ENCODE results near the gene TIFAB. TPM values are rescaled to one million over a fixed set of nuclear protein-coding genes. Genes with fewer than 3 reads are reported as not detected.
A peak's percentile ranks its signal among the peaks of the same experiment; 100 is the strongest.

The TIFAB gene
- total RNA-seq, 1 experiment from 2014 or later, result not detected

DNA sequence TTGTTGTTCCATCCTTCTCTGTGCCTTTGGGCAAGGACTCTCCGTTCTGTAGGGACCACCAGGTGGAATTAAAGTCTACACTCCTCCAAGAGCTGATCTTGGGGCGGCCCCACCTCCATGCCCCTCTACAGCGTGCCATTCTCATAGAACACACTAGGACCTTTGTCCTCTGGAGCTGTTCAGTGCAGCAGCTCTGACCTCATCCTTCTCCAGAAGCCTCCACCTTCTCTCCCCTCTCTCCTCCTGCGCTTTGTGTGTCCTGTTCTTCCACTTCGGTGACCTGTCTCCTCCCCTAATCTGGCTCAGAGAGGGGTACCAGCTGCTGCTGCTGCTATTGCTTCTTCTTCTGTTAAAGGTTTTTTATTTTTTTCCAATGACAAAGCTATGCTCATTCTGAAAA lies 51.3 kb downstream of the TIFAB start:
- POLR2A ChIA-PET (ENCODE audit: unreplicated experiment), result interaction anchor here (0.7 kb wide), 1 partner anchor 215 kb away, joined by 8 read pairs; no protein-coding TSS in a partner anchor
- CTCF ChIA-PET, result no interaction called here
- no peaks in the 10 kb centered on the region; the same call in 1 of the 2 replicates for H3K36me3 ChIP-seq (ENCODE audit: low read depth, low read length)
- no peak overlapping the region for H3K4me2 ChIP-seq (ENCODE audit: low read length)
- TF ChIP-seq EZH2phosphoT487 (IDR thresholded peaks at IDR 0.05; ENCODE audit: borderline replicate concordance, low read length) (no peak), EZH2 (IDR thresholded peaks at IDR 0.05; ENCODE audit: low read length, unreplicated experiment) (no peak)
- TF ChIP-seq, protein P1, sequence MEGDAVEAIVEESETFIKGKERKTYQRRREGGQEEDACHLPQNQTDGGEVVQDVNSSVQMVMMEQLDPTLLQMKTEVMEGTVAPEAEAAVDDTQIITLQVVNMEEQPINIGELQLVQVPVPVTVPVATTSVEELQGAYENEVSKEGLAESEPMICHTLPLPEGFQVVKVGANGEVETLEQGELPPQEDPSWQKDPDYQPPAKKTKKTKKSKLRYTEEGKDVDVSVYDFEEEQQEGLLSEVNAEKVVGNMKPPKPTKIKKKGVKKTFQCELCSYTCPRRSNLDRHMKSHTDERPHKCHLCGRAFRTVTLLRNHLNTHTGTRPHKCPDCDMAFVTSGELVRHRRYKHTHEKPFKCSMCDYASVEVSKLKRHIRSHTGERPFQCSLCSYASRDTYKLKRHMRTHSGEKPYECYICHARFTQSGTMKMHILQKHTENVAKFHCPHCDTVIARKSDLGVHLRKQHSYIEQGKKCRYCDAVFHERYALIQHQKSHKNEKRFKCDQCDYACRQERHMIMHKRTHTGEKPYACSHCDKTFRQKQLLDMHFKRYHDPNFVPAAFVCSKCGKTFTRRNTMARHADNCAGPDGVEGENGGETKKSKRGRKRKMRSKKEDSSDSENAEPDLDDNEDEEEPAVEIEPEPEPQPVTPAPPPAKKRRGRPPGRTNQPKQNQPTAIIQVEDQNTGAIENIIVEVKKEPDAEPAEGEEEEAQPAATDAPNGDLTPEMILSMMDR (conservative IDR thresholded peaks at IDR 0.05; ENCODE audit: low read depth, low read length), result no peak
- no peak overlapping the region for H3K9ac ChIP-seq (ENCODE audit: low read length)
- no peak overlapping the region for H3K4me3 ChIP-seq (ENCODE audit: low read length)
- peaks cover 22% of the 10 kb centered on the region for H4K20me1 ChIP-seq (ENCODE audit: low read length)
- no peaks in the 10 kb centered on the region for H3K27me3 ChIP-seq (ENCODE audit: low read length)
- no peaks in the 10 kb centered on the region for H3F3A ChIP-seq (ENCODE audit: low read length, unreplicated experiment)
- ATAC-seq (no peak), DNase-seq (no peak)
- intact Hi-C loops (cut with micrococcal nuclease), result no loop called here
- peaks cover 23% of the 10 kb centered on the region for H3K4me1 ChIP-seq (ENCODE audit: insufficient read depth, low read length)
- peaks cover 29% of the 10 kb centered on the region for H3K79me2 ChIP-seq (ENCODE audit: low read length)
- H3K9me3 ChIP-seq (ENCODE audit: low read length), result no peaks in the 10 kb centered on the region
- H3K27ac ChIP-seq (ENCODE audit: low read length), result no peak overlapping the region
- no peak overlapping the region for H2AFZ ChIP-seq (ENCODE audit: low read length)
- no TSS peak for BruUV-seq (replicated peaks)
- H3K9me2 ChIP-seq (replicated peaks; ENCODE audit: low read length), result no peaks in the 10 kb centered on the region

DNA sequence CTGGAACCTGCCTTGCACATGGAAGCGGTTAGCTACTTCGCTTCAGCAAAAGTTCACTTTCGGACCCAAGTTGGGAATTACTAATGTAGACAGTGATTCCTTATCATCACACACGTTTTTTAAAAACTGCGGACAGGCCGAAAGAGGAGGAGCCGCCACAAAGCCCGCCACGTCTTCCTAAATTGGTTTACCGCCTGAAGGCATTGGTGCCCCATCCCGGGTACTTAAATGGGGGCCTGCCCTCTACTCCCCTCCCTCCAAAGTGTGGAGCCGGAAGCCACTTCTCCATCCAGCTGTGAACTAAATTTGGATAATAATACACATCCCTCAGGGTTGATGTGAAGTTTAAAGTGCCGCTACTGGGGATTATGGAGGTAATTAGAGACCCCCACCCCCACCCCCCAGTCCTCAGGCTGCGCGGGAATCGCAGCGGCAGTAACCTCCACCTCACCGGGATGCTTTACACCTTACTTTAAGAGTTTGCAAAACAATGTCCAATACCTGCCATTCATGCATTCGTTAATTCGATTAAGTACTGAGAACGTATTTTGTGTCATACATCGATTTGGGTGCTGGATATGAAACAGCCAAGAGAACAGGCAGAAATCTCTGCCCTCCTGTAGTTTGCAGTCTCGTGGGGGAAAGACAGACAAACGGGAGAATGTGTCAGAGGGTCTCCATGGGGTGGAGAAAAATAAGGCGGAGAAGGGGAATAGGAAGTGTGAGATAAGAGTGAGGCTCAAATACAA lies 52.2 kb downstream of the TIFAB start:
- Histone ChIP-seq H3K27ac (ENCODE audit: low read length) (no peak overlapping the region), H3K4me2 (ENCODE audit: low read length) (peak overlapping the region; percentile 87), H3K9me3 (ENCODE audit: low read length) (no peaks in the 10 kb centered on the region), H3K36me3 (ENCODE audit: low read depth, low read length) (no peaks in the 10 kb centered on the region; the same call in 1 of the 2 replicates), H3K9me2 (replicated peaks; ENCODE audit: low read length) (no peaks in the 10 kb centered on the region), H2AFZ (ENCODE audit: low read length) (peak overlapping the region; percentile 96), H3K27me3 (ENCODE audit: low read length) (no peaks in the 10 kb centered on the region), H3K79me2 (ENCODE audit: low read length) (peaks cover 38% of the 10 kb centered on the region), H3F3A (ENCODE audit: low read length, unreplicated experiment) (no peaks in the 10 kb centered on the region), H3K4me1 (ENCODE audit: insufficient read depth, low read length) (peaks cover 23% of the 10 kb centered on the region), H3K4me3 (ENCODE audit: low read length) (peak overlapping the region; percentile 94; the same call in 1 of the 2 replicates), H4K20me1 (ENCODE audit: low read length) (peaks cover 31% of the 10 kb centered on the region), H3K9ac (ENCODE audit: low read length) (peak overlapping the region; percentile 98)
- ChIA-PET POLR2A (ENCODE audit: unreplicated experiment) (no interaction called here), CTCF (no interaction called here)
- intact Hi-C loops (cut with micrococcal nuclease), result no loop called here
- TF ChIP-seq, protein P1 (conservative IDR thresholded peaks at IDR 0.05; ENCODE audit: low read depth, low read length), result no peak
- no peak for TF ChIP-seq EZH2 (IDR thresholded peaks at IDR 0.05; ENCODE audit: low read length, unreplicated experiment)
- no peak for TF ChIP-seq EZH2phosphoT487 (IDR thresholded peaks at IDR 0.05; ENCODE audit: borderline replicate concordance, low read length)
- no peak for DNase-seq
- BruUV-seq (replicated peaks), result TSS peak; percentile 72
- no peak for ATAC-seq
